Gastrocnemius medialis (tissue), 4 donors: Measurements from ENCODE around the gene EPX. TPM values are rescaled to one million over a fixed set of nuclear protein-coding genes. Genes with fewer than 3 reads are reported as not detected.

Source experiments
- ATAC-seq, 2 donors: fragments of 150-250 bp; one replicate each; pipeline ENCODE4 v1.9.1; 2016
- DNase-seq, 2 donors: peaks; one replicate each; pipeline ENCODE4 v3.0.0-alpha.2; 2019
- H3K27ac ChIP-seq, 4 donors: fragments of 200-600 bp; sonication (generic); 1 replicate in 1 of 4; 2 replicates in 3 of 4; pipeline ENCODE4 v1.5.1; 2016 to 2018; ENCODE audit warnings: mild to moderate bottlenecking in 2 of 4, moderate library complexity in 1 of 4
- H3K27me3 ChIP-seq, 3 donors: fragments of 200-600 bp; sonication (generic) in 2 of 3; 1 replicate in 1 of 3; 2 replicates in 2 of 3; pipeline versions ENCODE4 v1.5.1 to v1.6.0; 2016 to 2019; ENCODE audit warnings: mild to moderate bottlenecking in 1 of 3, moderate library complexity in 1 of 3
- H3K36me3 ChIP-seq, 2 donors: fragments of 200-600 bp; sonication (generic) in 1 of 2; one replicate each; pipeline ENCODE4 v1.5.1; 2017 to 2018
- H3K4me1 ChIP-seq, 2 donors: fragments of 200-600 bp; sonication (generic) in 1 of 2; one replicate each; pipeline ENCODE4 v1.5.1; 2016 to 2017; ENCODE audit warnings: mild to moderate bottlenecking in 2 of 2
- H3K4me3 ChIP-seq, 4 donors: fragments of 200-600 bp; sonication (generic) in 3 of 4; 1 replicate in 1 of 4; 2 replicates in 3 of 4; pipeline ENCODE4 v1.5.1; 2016 to 2019; ENCODE audit warnings: mild to moderate bottlenecking in 2 of 4
- H3K9me3 ChIP-seq, 3 donors: fragments of 200-600 bp; sonication (generic) in 2 of 3; 1 replicate in 1 of 3; 2 replicates in 2 of 3; pipeline ENCODE4 v1.5.1; 2016 to 2019
- POLR2A ChIP-seq, 2 donors: fragments of 450-650 bp; IDR thresholded peaks; one replicate each; pipeline ENCODE4 v1.6.1; 2017; ENCODE audit warnings: antibody characterized with exemption in 2 of 2, mild to moderate bottlenecking in 2 of 2, moderate library complexity in 2 of 2
- in situ Hi-C, 4 donors: fragments of 200-750 bp; cut with MboI; loops; one replicate each; pipeline versions ENCODE4 v1.15.0 to v1.8.0; 2017; ENCODE audit warnings: low sequenced_read_pairs in 4 of 4
- intact Hi-C: fragments of 100-400 bp; cut with DNase I; formaldehyde crosslinking; loops from one replicate; pipeline ENCODE4 v1.15.1; 2023; ENCODE audit warnings: low total_unique reads
- total RNA-seq, 4 donors: library from RNA; depleted of rRNA; stranded (reverse); fragments of >200 nt; gene quantifications; one replicate each; pipeline versions ENCODE4 v1.1.0 to v1.2.3, GENCODE V29; 2016
- TF ChIP-seq, protein P1 (sequence below), 5 experiments: fragments of 450-650 bp in 3 of 5; fragments of 200-600 bp in 2 of 5; sonication (generic) in 2 of 5; IDR thresholded peaks in 4 of 5; conservative IDR thresholded peaks in 1 of 5; 1 replicate in 4 of 5; 2 replicates in 1 of 5; pipeline ENCODE4 v1.5.1; 2016 to 2019; ENCODE audit warnings: antibody characterized with exemption in 5 of 5, mild to moderate bottlenecking in 3 of 5, moderate library complexity in 3 of 5

Gene EPX
- total RNA-seq, 4 donors from 2014 or later: not detected

DNA sequence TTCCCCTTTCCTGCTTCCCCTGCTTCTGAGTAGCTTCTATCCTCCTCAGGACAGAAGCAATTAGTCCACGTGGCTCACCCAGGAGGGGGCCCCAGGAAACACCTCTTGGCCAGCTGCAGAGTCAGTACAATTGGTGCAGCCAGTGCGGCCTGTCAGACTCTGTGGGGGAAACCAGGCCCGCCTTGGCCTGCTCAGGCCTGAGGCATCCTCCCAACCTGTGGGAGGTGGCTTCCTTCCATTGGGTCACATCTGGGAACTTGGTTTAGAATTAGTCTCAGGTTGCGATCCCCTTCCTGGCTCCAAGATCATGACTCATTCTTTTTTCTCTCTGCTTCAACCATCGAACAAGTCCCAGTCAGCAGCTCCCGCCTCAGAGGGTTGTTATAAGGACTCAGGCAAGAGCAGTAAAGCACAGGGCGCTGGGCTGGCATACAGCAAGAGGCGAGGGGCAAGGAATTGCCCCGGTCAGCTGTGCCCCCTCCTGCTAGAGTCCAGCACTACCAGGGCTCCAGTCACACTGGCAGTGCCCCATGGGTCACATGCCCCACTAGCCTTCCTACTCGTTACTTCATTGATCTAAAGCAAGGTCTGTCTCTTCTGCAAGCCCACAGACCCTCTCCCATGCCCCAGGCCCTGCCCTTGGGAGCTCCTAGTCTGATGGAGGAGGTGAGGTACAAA, 8.1 kb upstream of the EPX start:
- H3K36me3 ChIP-seq: no peaks in the 10 kb centered on the region
- no peak for ATAC-seq
- H3K4me1 ChIP-seq: no peaks in the 10 kb centered on the region

DNA sequence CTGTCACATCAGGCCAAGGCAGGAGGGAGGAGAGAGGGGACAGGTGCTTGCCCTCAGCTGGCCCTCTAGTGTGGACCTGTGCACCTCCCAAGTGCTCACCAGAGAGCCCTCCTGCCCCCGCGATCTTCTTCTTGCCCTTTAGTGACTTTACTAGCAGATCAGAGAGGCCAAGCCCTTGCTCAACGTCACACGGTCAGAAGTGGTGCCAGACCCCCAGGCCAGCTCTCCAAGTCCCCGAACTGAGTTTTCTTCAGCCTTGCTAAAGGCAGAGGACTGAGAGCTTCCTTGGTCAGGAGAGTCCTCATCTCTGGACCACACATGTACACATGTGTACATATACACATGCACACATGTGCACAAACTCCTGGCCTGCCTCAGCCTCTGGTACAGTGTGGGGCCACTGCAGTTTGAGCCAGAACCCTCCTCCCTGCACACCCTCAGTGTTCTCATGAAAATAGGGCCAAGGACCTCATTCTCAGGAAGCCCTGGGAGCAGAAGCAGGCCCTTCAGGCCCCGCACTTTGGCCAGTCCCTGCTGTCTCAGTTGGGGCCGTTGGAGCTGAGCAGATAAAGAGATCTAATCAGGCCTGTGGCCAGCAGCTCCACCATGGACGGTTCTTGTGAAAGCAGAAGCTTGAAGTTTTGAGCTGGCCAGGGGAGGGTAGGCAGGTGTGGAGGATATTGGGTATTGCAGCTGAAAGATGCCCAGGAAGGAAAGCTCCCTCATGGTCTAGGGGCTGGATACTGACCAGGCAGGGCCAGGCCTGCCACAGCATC, 7.4 kb upstream of the EPX start:
- peaks cover 0 to 5% (median 0%) of the 10 kb centered on the region in 3 donors for H3K27me3 ChIP-seq
- DNase-seq (no peak), ATAC-seq (no peak)
- no peak overlapping the region for H3K4me3 ChIP-seq
- no peaks in the 10 kb centered on the region for H3K9me3 ChIP-seq
- no peaks in the 10 kb centered on the region for H3K4me1 ChIP-seq
- intact Hi-C loops: no loop called here
- no peaks in the 10 kb centered on the region for H3K36me3 ChIP-seq
- TF ChIP-seq, protein P1, sequence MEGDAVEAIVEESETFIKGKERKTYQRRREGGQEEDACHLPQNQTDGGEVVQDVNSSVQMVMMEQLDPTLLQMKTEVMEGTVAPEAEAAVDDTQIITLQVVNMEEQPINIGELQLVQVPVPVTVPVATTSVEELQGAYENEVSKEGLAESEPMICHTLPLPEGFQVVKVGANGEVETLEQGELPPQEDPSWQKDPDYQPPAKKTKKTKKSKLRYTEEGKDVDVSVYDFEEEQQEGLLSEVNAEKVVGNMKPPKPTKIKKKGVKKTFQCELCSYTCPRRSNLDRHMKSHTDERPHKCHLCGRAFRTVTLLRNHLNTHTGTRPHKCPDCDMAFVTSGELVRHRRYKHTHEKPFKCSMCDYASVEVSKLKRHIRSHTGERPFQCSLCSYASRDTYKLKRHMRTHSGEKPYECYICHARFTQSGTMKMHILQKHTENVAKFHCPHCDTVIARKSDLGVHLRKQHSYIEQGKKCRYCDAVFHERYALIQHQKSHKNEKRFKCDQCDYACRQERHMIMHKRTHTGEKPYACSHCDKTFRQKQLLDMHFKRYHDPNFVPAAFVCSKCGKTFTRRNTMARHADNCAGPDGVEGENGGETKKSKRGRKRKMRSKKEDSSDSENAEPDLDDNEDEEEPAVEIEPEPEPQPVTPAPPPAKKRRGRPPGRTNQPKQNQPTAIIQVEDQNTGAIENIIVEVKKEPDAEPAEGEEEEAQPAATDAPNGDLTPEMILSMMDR (IDR thresholded peaks at IDR 0.05 in 4 of 5, conservative IDR thresholded peaks at IDR 0.05 in 1 of 5): no peak
- no peak for TF ChIP-seq POLR2A (IDR thresholded peaks at IDR 0.05)
- in situ Hi-C loops: no loop called here
- no peak overlapping the region for H3K27ac ChIP-seq

More for the DNA sequence above, 8.1 kb upstream of the EPX start:
- TF ChIP-seq, protein P1 (IDR thresholded peaks at IDR 0.05 in 4 of 5, conservative IDR thresholded peaks at IDR 0.05 in 1 of 5): no peak
- TF ChIP-seq POLR2A (IDR thresholded peaks at IDR 0.05): no peak
- H3K9me3 ChIP-seq: no peaks in the 10 kb centered on the region
- no peak for DNase-seq
- intact Hi-C loops: no loop called here
- H3K27me3 ChIP-seq: peaks cover 0 to 5% (median 0%) of the 10 kb centered on the region in 3 donors
- in situ Hi-C loops: no loop called here
- H3K27ac ChIP-seq: no peak overlapping the region
- no peak overlapping the region for H3K4me3 ChIP-seq

DNA sequence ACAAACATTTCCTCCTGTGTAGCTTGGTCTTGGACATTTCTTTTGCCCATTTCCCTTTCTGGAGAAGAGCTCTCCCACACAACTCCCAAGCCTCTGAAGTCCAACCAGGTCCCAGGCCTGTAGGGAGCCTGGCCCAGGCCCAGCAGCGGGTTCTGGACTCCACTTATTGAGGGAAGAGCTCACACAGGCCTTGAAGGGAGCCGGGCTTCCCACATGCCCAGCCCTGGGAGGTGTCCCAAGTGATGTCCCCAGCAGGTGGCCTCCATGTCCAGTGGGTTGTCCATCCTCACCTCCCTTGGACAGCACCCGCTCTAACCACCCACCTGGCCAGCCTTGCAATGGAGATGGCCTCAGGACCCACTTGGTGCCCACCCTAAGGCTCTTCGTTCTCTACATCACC, 5.9 kb upstream of the EPX start:
- in situ Hi-C loops: no loop called here
- H3K27ac ChIP-seq: no peak overlapping the region
- intact Hi-C loops: no loop called here
- H3K4me1 ChIP-seq: no peaks in the 10 kb centered on the region
- H3K36me3 ChIP-seq: no peaks in the 10 kb centered on the region
- no peak for TF ChIP-seq POLR2A (IDR thresholded peaks at IDR 0.05)
- TF ChIP-seq, protein P1 (IDR thresholded peaks at IDR 0.05 in 4 of 5, conservative IDR thresholded peaks at IDR 0.05 in 1 of 5): no peak
- H3K27me3 ChIP-seq: peaks cover 0 to 10% (median 3%) of the 10 kb centered on the region in 3 donors
- no peaks in the 10 kb centered on the region for H3K9me3 ChIP-seq
- ATAC-seq (no peak), DNase-seq (no peak)
- H3K4me3 ChIP-seq: no peak overlapping the region

DNA sequence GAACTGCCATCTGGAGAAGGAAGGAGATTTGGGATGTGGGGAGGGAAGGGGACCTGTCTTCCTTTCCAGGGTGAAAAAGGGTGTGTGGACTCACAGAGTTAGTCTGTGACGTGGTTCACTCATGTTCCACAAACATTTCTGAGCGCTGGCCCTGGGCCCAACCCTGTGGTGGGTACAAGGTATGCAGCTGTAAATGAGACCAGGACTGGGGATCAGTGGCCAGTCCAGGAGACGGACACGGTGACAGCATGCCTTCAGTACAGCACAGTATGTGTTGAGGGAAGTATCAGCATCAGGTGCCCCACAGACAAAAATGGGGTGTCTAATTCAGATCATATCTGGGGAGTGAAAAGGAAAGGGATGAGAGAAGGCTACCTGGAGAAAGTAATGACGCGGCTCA, 5.5 kb upstream of the EPX start:
- no peaks in the 10 kb centered on the region for H3K4me1 ChIP-seq
- no peaks in the 10 kb centered on the region for H3K9me3 ChIP-seq
- no peaks in the 10 kb centered on the region for H3K36me3 ChIP-seq
- in situ Hi-C loops (no loop called here), intact Hi-C loops (no loop called here)
- no peak for TF ChIP-seq POLR2A (IDR thresholded peaks at IDR 0.05)
- TF ChIP-seq, protein P1 (IDR thresholded peaks at IDR 0.05 in 4 of 5, conservative IDR thresholded peaks at IDR 0.05 in 1 of 5): no peak
- H3K27me3 ChIP-seq: peaks cover 0 to 10% (median 3%) of the 10 kb centered on the region in 3 donors
- H3K4me3 ChIP-seq: no peak overlapping the region
- no peak for ATAC-seq
- H3K27ac ChIP-seq: no peak overlapping the region
- DNase-seq: no peak
